Esophagus mucosa (tissue), 1 donor: ENCODE results near the gene IFT88. TPM values are rescaled to one million over a fixed set of nuclear protein-coding genes. Genes with fewer than 3 reads are reported as not detected.

ENCODE experiments used
- ATAC-seq: fragments of 200-7000 bp; cut with Tn5 transposase; one replicate; pipeline ENCODE4 v1.9.1; 2020
- total RNA-seq: library from RNA; stranded (reverse); gene quantifications from one replicate; pipeline ENCODE4 v1.2.4, GENCODE V29; 2023
- donor health status: DM: yes; HTN: yes; CAD: no.

IFT88 gene
- total RNA-seq, 1 donor from 2014 or later, result 4.4 TPM

DNA sequence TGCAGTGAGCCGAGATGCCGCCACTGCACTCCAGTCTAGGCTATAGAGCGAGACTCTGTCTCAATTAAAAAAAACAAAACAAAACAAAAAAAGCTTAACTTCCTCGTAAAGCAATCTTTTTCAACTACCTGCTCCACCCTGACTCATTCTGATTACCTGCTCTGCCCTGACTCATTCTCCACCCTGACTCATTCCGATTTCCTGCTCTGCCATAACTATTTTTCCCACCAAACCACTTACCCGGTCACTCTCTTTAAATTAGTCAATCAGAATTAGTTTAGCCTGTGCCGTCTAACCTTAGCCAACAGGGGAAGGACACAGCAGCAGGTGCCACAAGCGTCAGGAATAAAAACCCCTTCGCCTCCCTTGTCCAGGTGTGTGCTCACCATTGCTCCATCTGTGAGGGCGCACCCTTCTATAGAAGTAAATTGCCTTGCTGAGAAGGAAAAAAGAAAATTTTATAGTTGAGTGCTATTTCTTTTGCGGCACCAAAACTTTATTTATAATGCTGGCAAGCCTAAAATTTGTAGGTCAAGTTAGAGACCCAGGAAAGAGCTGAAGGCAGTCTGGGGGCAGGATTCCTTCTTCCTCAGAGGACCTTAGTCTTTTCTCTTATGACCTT, 1.7 kb upstream of the IFT88 start:
- ATAC-seq, result no peak

- ATAC-seq, result peak; percentile 72
Observed at GRCh38 chr13:20566468-20566897, 474 bp upstream of the IFT88 start.

- no peak for ATAC-seq
Observed at GRCh38 chr13:20567881-20568528, 1.0 kb downstream of the IFT88 start.

DNA sequence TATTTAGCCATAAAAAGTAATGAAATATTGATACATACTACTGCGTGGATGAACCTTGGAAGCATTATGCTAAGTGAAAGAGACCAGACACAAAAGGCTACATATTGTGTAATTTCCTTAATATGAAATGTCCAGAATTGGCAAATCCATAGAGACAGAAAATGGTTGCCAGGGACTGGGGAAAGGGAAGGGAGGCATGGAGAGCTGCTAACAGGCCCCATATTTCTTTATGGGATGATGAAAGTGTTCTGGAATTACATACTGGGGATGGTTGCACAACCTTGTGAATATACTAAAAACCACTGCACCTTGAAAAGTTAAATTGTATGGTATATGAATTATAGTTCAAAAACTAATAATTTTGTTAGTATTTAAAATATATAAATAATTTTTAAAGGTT, 3.6 kb downstream of the IFT88 start:
- ATAC-seq, result no peak

- ATAC-seq, result no peak
Observed at GRCh38 chr13:20571676-20572075, 4.7 kb downstream of the IFT88 start.

GRCh38 chr13:20573186-20573585, 6.2 kb downstream of the IFT88 start:
- ATAC-seq, result no peak

- ATAC-seq, result no peak
Observed at GRCh38 chr13:20573636-20574035, 6.7 kb downstream of the IFT88 start.

DNA sequence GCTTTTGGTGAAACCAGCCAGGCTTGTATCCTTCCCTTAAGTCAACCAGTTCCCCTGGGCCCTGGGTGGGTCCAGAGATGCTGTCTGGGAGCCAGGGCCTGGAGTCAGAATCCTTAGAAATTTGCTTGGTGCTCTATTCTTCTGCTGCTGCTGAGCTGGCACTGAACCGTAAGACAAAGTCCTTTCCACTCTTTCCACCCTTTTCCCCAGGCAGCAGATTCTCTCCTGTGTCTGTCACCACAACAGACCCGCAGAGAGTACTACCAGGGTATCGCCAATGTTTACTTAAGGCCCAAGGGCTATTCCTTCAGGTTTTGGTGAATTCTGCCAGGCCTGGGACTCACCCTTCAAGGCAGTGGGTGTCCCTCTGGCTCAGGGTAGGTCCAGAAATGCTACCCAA, 12.2 kb downstream of the IFT88 start:
- ATAC-seq, result no peak

DNA sequence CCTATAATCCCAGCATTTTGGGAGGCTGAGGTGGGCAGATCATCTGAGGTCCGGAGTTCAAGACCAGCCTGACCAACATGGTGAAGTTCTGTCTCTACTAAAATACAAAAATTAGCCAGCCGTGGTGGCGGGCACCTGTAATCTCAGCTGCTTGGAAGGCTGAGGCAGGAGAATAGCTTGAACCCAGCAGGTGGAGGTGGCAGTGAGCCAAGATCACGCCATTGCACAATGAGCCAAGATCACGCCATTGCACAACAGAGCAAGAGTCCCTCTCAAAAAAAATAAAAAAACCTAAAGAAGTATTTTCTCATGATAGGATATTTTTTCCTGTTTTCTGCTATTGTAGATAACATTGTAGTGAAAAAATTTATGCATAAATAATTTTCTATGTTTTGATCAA, 13.3 kb downstream of the IFT88 start:
- no peak for ATAC-seq

GRCh38 chr13:20582026-20582425, 15.1 kb downstream of the IFT88 start:
- ATAC-seq, result no peak

- no peak for ATAC-seq
Observed at GRCh38 chr13:20583803-20584293, 16.9 kb downstream of the IFT88 start.

DNA sequence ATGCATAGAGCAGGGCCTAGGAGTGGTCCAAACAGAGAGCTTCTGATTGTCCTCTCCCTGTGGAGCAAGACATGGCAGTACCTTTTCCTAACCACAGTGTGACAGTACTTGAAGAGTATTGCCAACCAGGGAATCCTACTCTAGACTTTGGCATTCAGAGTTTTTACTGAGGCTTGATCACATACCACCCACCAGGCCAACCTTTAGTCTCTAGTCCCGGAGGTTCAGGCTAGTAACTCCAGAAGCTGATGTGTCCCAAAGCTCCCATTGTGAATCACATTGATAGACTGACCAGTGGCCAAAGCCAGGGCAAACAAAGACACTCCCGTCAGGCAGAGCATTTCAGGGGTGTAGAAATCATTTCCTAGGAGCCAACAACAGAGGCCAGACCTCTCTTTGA, 18.4 kb downstream of the IFT88 start:
- no peak for ATAC-seq

GRCh38 chr13:20588529-20589110, 21.7 kb downstream of the IFT88 start:
- ATAC-seq, result no peak

GRCh38 chr13:20590561-20590960, 23.6 kb downstream of the IFT88 start:
- no peak for ATAC-seq

- no peak for ATAC-seq
Observed at GRCh38 chr13:20592606-20593005, 25.6 kb downstream of the IFT88 start.

- no peak for ATAC-seq
Observed at GRCh38 chr13:20594280-20594679, 27.3 kb downstream of the IFT88 start.

DNA sequence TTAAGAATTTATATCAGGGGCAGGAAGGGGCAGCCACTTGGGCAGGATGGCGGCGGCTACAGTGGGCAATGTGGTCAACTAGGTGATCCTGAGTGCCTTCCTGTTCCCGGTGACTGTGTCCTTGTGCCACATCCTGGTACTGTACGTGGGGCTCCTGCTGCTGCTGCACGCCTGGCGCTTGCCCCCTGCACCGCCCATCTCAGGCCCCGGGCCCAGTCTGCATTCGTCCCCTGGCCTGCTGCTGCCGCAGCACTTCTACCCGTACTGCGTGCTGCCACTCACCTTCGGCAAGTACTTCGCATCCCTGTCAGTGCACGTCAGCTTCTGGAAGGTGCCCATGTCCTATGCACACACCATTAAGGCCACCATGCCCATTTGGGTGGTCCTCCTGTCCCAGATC, 40.1 kb downstream of the IFT88 start:
- ATAC-seq, result no peak

DNA sequence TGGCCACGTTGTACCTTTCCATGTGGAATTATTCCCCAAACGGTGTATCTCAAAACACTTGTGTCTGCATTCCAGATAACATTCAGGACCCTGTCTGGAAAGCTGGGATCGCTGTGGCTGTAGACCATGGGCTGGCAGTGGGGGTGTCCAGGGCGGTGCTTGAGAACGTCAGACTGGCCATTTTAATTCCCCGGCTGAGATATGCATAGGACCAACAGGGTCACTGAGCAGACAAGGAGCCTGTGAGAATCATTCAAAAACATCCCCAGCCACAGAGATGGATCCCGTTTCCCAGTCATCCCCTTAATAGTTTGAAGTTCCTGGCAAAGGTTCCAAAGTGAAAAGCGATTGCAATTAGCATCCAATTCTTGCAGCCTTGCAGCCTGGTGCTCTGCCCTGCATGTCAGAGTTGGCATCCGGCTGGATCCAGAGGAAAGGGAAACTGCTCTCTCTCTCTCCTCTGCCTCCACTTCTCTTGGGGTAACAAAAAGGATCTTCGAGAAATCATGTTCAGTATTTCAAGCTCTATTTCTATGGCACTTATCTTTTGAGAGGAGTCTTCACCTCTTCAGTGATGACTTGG, 41.6 kb downstream of the IFT88 start:
- no peak for ATAC-seq

DNA sequence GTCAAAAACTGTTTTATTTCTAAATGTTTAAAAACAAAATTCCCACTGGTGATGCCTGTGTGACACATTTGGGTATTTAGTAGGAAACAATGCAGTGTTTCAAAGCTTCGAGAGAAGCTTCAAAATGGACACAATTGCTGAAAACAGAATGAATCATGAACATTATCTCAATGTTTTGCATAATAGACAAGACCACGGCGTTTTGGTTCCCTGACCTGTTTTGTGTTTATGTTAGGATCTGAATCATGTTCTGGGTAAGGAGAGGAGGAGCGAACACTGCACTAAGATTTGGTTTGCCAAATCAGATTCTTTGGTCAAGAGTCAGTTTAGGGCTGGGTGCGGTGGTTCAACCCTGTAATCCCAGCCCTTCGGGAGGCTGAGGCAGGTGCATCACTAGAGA, 42.2 kb downstream of the IFT88 start:
- peak; percentile 59 for ATAC-seq

GRCh38 chr13:20610006-20610405, 43.0 kb downstream of the IFT88 start:
- ATAC-seq, result no peak

- ATAC-seq, result no peak
Observed at GRCh38 chr13:20616059-20616797, 49.3 kb downstream of the IFT88 start.

DNA sequence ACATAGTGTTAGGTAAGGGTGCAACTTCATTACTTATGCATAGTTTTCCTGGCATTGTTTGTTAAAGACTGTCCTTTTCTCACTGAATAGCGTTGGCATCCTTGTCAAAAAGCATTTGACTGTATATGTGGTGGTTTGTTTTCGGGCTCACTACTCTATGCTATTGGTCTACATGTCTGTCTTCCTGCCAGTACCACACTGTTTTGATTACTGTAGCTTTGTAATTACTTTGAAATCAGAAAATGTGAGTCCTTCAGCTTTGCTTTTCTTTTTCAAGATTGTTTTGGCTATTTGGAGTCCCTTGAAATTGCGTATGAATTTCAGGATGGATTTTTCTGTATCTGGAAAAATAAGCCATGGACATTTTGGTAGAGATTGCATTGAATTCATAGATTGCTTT, 56.0 kb downstream of the IFT88 start:
- no peak for ATAC-seq

DNA sequence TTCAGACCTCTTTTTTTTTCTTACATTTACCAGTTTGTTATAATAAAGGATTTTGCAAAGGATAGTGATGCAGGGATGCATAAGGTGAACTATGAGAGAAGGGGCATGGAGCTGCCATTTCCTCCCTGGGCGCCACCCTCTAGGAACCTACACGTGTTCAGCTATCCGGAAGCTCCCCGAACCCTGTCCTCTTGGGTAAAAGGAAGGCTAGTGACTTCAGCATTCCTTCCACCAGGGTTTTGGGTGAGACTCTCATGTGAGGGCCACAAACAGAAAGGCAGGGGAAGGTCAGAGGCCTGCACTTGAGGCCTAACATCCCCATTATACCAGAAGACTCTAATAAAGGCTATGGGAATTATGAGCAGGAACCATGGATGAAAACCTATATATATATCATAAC, 57.3 kb downstream of the IFT88 start:
- no peak for ATAC-seq
